ENCODE data around the gene SLC35E1. TPM values are rescaled to one million over a fixed set of nuclear protein-coding genes. Genes with fewer than 3 reads are reported as not detected.

The SLC35E1 gene
- total RNA-seq, 6 experiments from 2014 or later = 17.2 to 27.4 (median 20.1) TPM

GRCh38 chr19:16566702-16567101 lies 5.5 kb downstream of the SLC35E1 start:
- ATAC-seq = no peak
- H3K27ac ChIP-seq = no peak overlapping the region
- TF ChIP-seq POLR2A (IDR thresholded peaks at IDR 0.05) (no peak), CTCF (IDR thresholded peaks at IDR 0.05) (no peak)

GRCh38 chr19:16566161-16566560 lies 6.1 kb downstream of the SLC35E1 start:
- WGBS (ENCODE audit: insufficient coverage, low coverage, low lambda C conversion rate, missing lambda C conversion rate) = 34% methylated on average over 8 of the region's 10 CpGs
- no peak overlapping the region for H3K27ac ChIP-seq
- no peaks in the 10 kb centered on the region for H3K9me3 ChIP-seq
- ATAC-seq (peak; percentile 46 to 61 (median 54)), DNase-seq (no peak)
- TF ChIP-seq POLR2A (IDR thresholded peaks at IDR 0.05) (no peak), CTCF (IDR thresholded peaks at IDR 0.05) (no peak)
- no peak overlapping the region for H3K4me3 ChIP-seq
- peaks cover 0 to 54% (median 31%) of the 10 kb centered on the region in 4 donors for H3K36me3 ChIP-seq
- no peaks in the 10 kb centered on the region for H3K27me3 ChIP-seq
- H3K4me1 ChIP-seq = peaks cover 0 to 3% (median 0%) of the 10 kb centered on the region in 4 donors
- intact Hi-C loops (cut with DNase I) = no loop called here

More at GRCh38 chr19:16566702-16567101, 5.5 kb downstream of the SLC35E1 start:
- Histone ChIP-seq H3K4me1 (peaks cover 0 to 8% (median 0%) of the 10 kb centered on the region in 4 donors), H3K36me3 (peaks cover 0 to 54% (median 31%) of the 10 kb centered on the region in 4 donors), H3K9me3 (no peaks in the 10 kb centered on the region), H3K27me3 (no peaks in the 10 kb centered on the region), H3K4me3 (no peak overlapping the region)
- no peak for DNase-seq
- intact Hi-C loops (cut with DNase I) = no loop called here
- WGBS (ENCODE audit: insufficient coverage, low coverage, low lambda C conversion rate, missing lambda C conversion rate) = 82% methylated on average over 5 of the region's 5 CpGs

- DNase-seq (no peak), ATAC-seq (no peak)
- WGBS (ENCODE audit: insufficient coverage, low coverage, low lambda C conversion rate, missing lambda C conversion rate) = 83% methylated on average over 7 of the region's 7 CpGs
- no peak for TF ChIP-seq CTCF (IDR thresholded peaks at IDR 0.05)
- no peak for TF ChIP-seq POLR2A (IDR thresholded peaks at IDR 0.05)
- H3K9me3 ChIP-seq = no peaks in the 10 kb centered on the region
- no peak overlapping the region for H3K4me3 ChIP-seq
- H3K36me3 ChIP-seq = peaks cover 0 to 59% (median 31%) of the 10 kb centered on the region in 4 donors
- H3K4me1 ChIP-seq = no peaks in the 10 kb centered on the region
- no peaks in the 10 kb centered on the region for H3K27me3 ChIP-seq
- no peak overlapping the region for H3K27ac ChIP-seq
- intact Hi-C loops (cut with DNase I) = no loop called here
Observed at GRCh38 chr19:16564842-16565241, 7.4 kb downstream of the SLC35E1 start.

- 91% methylated on average over 6 of the region's 6 CpGs for WGBS (ENCODE audit: insufficient coverage, low coverage, low lambda C conversion rate, missing lambda C conversion rate)
Observed at GRCh38 chr19:16562608-16563025, 9.6 kb downstream of the SLC35E1 start.

More at GRCh38 chr19:16562608-16563025, 9.6 kb downstream of the SLC35E1 start:
- DNase-seq (no peak), ATAC-seq (no peak)
- Histone ChIP-seq H3K36me3 (peaks cover 0 to 59% (median 30%) of the 10 kb centered on the region in 4 donors), H3K9me3 (no peaks in the 10 kb centered on the region), H3K27ac (no peak overlapping the region), H3K27me3 (no peaks in the 10 kb centered on the region), H3K4me3 (no peak overlapping the region), H3K4me1 (no peaks in the 10 kb centered on the region)
- TF ChIP-seq POLR2A (IDR thresholded peaks at IDR 0.05) (no peak), CTCF (IDR thresholded peaks at IDR 0.05) (no peak)
- intact Hi-C loops (cut with DNase I) = no loop called here

Data from right lobe of liver (tissue), 6 donors.